ENCODE results near the gene FAM3A. TPM values are rescaled to one million over a fixed set of nuclear protein-coding genes. Genes with fewer than 3 reads are reported as not detected.

FAM3A gene
- total RNA-seq, 1 donor from 2014 or later, result 29.6 TPM

- H3K27ac Mint-ChIP-seq (ENCODE audit: unreplicated experiment), result no peak overlapping the region
- H3K36me3 Mint-ChIP-seq (ENCODE audit: low read depth, unreplicated experiment), result peaks cover 4% of the 10 kb centered on the region
- TF ChIP-seq CTCF (IDR thresholded peaks at IDR 0.05; ENCODE audit: unreplicated experiment), result no peak
- no peaks in the 10 kb centered on the region for H3K9me3 Mint-ChIP-seq (ENCODE audit: unreplicated experiment)
- peaks cover 2% of the 10 kb centered on the region for H3K27me3 Mint-ChIP-seq (ENCODE audit: unreplicated experiment)
- H3K4me3 Mint-ChIP-seq (ENCODE audit: unreplicated experiment), result no peak overlapping the region
- DNase-seq (ENCODE audit: low spot score), result no peak
- peaks cover 4% of the 10 kb centered on the region for H3K4me1 Mint-ChIP-seq (ENCODE audit: unreplicated experiment)
Observed at GRCh38 chrX:154488336-154489075, 27.5 kb downstream of the FAM3A start.

- DNase-seq (ENCODE audit: low spot score), result no peak
- peaks cover 7% of the 10 kb centered on the region for H3K4me1 Mint-ChIP-seq (ENCODE audit: unreplicated experiment)
- no peak overlapping the region for H3K27ac Mint-ChIP-seq (ENCODE audit: unreplicated experiment)
- H3K4me3 Mint-ChIP-seq (ENCODE audit: unreplicated experiment), result no peak overlapping the region
- H3K9me3 Mint-ChIP-seq (ENCODE audit: unreplicated experiment), result no peaks in the 10 kb centered on the region
- no peak for TF ChIP-seq CTCF (IDR thresholded peaks at IDR 0.05; ENCODE audit: unreplicated experiment)
- peaks cover 2% of the 10 kb centered on the region for H3K27me3 Mint-ChIP-seq (ENCODE audit: unreplicated experiment)
- H3K36me3 Mint-ChIP-seq (ENCODE audit: low read depth, unreplicated experiment), result peaks cover 4% of the 10 kb centered on the region
Observed at GRCh38 chrX:154487518-154488290, 28.3 kb downstream of the FAM3A start.

GRCh38 chrX:154486396-154487207, 29.4 kb downstream of the FAM3A start, which contains the start of gene UBL4A:
TSS of gene UBL4A (minus strand) at chrX:154486615. CDS start at chrX:154486584, 31 bp downstream.
- Mint-ChIP-seq H3K4me1 (ENCODE audit: unreplicated experiment) (peaks cover 7% of the 10 kb centered on the region), H3K36me3 (ENCODE audit: low read depth, unreplicated experiment) (peaks cover 4% of the 10 kb centered on the region), H3K9me3 (ENCODE audit: unreplicated experiment) (no peaks in the 10 kb centered on the region), H3K27me3 (ENCODE audit: unreplicated experiment) (peaks cover 2% of the 10 kb centered on the region), H3K27ac (ENCODE audit: unreplicated experiment) (no peak within 1 kb of the TSS), H3K4me3 (ENCODE audit: unreplicated experiment) (peak within 1 kb of the TSS; percentile 71)
- TF ChIP-seq CTCF (IDR thresholded peaks at IDR 0.05; ENCODE audit: unreplicated experiment), result no peak
- DNase-seq (ENCODE audit: low spot score), result peak; percentile 10

- no peak for TF ChIP-seq CTCF (IDR thresholded peaks at IDR 0.05; ENCODE audit: unreplicated experiment)
- no peak overlapping the region for H3K4me3 Mint-ChIP-seq (ENCODE audit: unreplicated experiment)
- H3K4me1 Mint-ChIP-seq (ENCODE audit: unreplicated experiment), result peaks cover 7% of the 10 kb centered on the region
- DNase-seq (ENCODE audit: low spot score), result no peak
- H3K9me3 Mint-ChIP-seq (ENCODE audit: unreplicated experiment), result no peaks in the 10 kb centered on the region
- H3K27ac Mint-ChIP-seq (ENCODE audit: unreplicated experiment), result no peak overlapping the region
- peaks cover 2% of the 10 kb centered on the region for H3K27me3 Mint-ChIP-seq (ENCODE audit: unreplicated experiment)
- peaks cover 4% of the 10 kb centered on the region for H3K36me3 Mint-ChIP-seq (ENCODE audit: low read depth, unreplicated experiment)
Observed at GRCh38 chrX:154486052-154486395, 30.0 kb downstream of the FAM3A start.
